H1 (cell line): ENCODE results near the gene TTC8.

Experiments
- CEBPB ChIP-seq: IDR thresholded peaks from 2 replicates; pipeline ENCODE4 v1.6.1; 2012; ENCODE audit warnings: low read depth, low read length
- GABPA ChIP-seq: IDR thresholded peaks from 2 replicates; pipeline ENCODE4 v1.6.1; 2011; ENCODE audit warnings: mild to moderate bottlenecking, low read length, moderate library complexity, borderline replicate concordance; ENCODE audit not compliant: insufficient read depth
- POLR2AphosphoS5 ChIP-seq: IDR thresholded peaks from 2 replicates; pipeline ENCODE4 v1.6.1; 2011; ENCODE audit warnings: low read depth, low read length

DNA sequence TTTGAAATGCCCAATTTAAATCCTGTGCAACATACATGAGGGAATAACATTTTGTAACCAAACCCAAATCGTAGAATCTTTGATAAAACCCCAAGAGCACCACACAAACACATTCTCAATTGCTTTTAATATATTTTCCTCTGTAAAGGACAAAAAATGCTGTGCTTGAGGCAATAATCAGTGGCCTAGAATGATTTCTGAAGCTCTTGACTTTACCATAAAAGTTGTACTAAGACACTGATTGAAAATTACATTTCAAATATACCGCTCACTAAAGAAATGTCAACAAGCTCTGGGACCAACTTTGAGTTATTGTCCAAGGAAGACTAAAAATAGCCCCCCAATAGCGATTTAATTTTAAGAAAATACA, 33.2 kb upstream of the TTC8 start:
- TF ChIP-seq GABPA (no peak), CEBPB (no peak), POLR2AphosphoS5 (no peak)
